ENCODE results near the gene TRAIP. TPM values are rescaled to one million over a fixed set of nuclear protein-coding genes. Genes with fewer than 3 reads are reported as not detected.

TRAIP gene
- total RNA-seq, 2 donors from 2014 or later, result 2.8 to 7.7 TPM

- Histone ChIP-seq H3K9me3 (no peaks in the 10 kb centered on the region), H3K4me1 (replicated peaks) (peaks cover 9% of the 10 kb centered on the region), H3K36me3 (peaks cover 0 to 10% of the 10 kb centered on the region in 2 donors), H3K27ac (peak within 1 kb of the TSS; percentile 66 to 71), H3K4me3 (peak within 1 kb of the TSS; percentile 33 to 34), H3K27me3 (replicated peaks; ENCODE audit: insufficient read depth) (no peaks in the 10 kb centered on the region)
- WGBS, result 3% methylated on average over 9 of the region's 9 CpGs
- TF ChIP-seq POLR2AphosphoS5 (IDR thresholded peaks at IDR 0.05) (peak; percentile 49), CTCF (IDR thresholded peaks at IDR 0.05) (no peak), POLR2A (IDR thresholded peaks at IDR 0.05) (peak; percentile 29)
- peak; percentile 32 for DNase-seq (ENCODE audit: low spot score)
- intact Hi-C loops (cut with DNase I), result no loop called here
These were observed 42.7 kb downstream of the TRAIP start, which contains the start of gene UBA7 for GRCh38 chr3:49813497-49814174. Gene UBA7 (minus strand): TSS chr3:49813953. CDS start chr3:49813787, 166 bp downstream.

- Histone ChIP-seq H3K36me3 (peaks cover 0 to 10% of the 10 kb centered on the region in 2 donors), H3K27ac (peak overlapping the region; percentile 66 to 71), H3K27me3 (replicated peaks; ENCODE audit: insufficient read depth) (no peaks in the 10 kb centered on the region), H3K4me1 (replicated peaks) (peaks cover 9% of the 10 kb centered on the region), H3K4me3 (peak overlapping the region; percentile 33 to 34), H3K9me3 (no peaks in the 10 kb centered on the region)
- intact Hi-C loops (cut with DNase I), result no loop called here
- DNase-seq (ENCODE audit: low spot score), result no peak
- TF ChIP-seq CTCF (IDR thresholded peaks at IDR 0.05), result no peak
- TF ChIP-seq POLR2A (IDR thresholded peaks at IDR 0.05), result no peak
- 35% methylated on average over 9 of the region's 9 CpGs for WGBS
These were observed 43.4 kb downstream of the TRAIP start for GRCh38 chr3:49812916-49813496.

GRCh38 chr3:49807431-49808114 lies 48.8 kb downstream of the TRAIP start:
- Histone ChIP-seq H3K27me3 (replicated peaks; ENCODE audit: insufficient read depth) (no peaks in the 10 kb centered on the region), H3K36me3 (peaks cover 0 to 10% of the 10 kb centered on the region in 2 donors), H3K9me3 (no peaks in the 10 kb centered on the region), H3K4me3 (no peak overlapping the region), H3K4me1 (replicated peaks) (peaks cover 22% of the 10 kb centered on the region), H3K27ac (peak overlapping the region; percentile 1 to 85)
- TF ChIP-seq CTCF (IDR thresholded peaks at IDR 0.05) (no peak), POLR2AphosphoS5 (IDR thresholded peaks at IDR 0.05) (no peak), POLR2A (IDR thresholded peaks at IDR 0.05) (no peak)
- WGBS, result 54% methylated on average over 13 of the region's 13 CpGs
- intact Hi-C loops (cut with DNase I), result no loop called here
- no peak for DNase-seq (ENCODE audit: low spot score)

- Histone ChIP-seq H3K27ac (peak overlapping the region; percentile 85 to 89), H3K27me3 (replicated peaks; ENCODE audit: insufficient read depth) (no peaks in the 10 kb centered on the region), H3K4me1 (replicated peaks) (peaks cover 21% of the 10 kb centered on the region), H3K9me3 (no peaks in the 10 kb centered on the region), H3K36me3 (peaks cover 0 to 9% of the 10 kb centered on the region in 2 donors), H3K4me3 (no peak overlapping the region)
- intact Hi-C loops (cut with DNase I), result no loop called here
- TF ChIP-seq POLR2A (IDR thresholded peaks at IDR 0.05), result no peak
- no peak for TF ChIP-seq CTCF (IDR thresholded peaks at IDR 0.05)
- no peak for TF ChIP-seq POLR2AphosphoS5 (IDR thresholded peaks at IDR 0.05)
- 72% methylated on average over 2 of the region's 2 CpGs for WGBS
- no peak for DNase-seq (ENCODE audit: low spot score)
These were observed 49.5 kb downstream of the TRAIP start for GRCh38 chr3:49806850-49807249.

Measured in prostate gland (tissue), 2 donors.